GM23338 (cell line): ENCODE data around the gene MAPK4.

ENCODE experiments used
- CREB1 ChIP-seq: fragments of 250-450 bp; sonication (Bioruptor Pico); IDR thresholded peaks from 2 replicates; pipeline ENCODE4 v1.5.0; 2020; ENCODE audit warnings: low read depth, mild to moderate bottlenecking, moderate library complexity
- CTCF ChIP-seq, 2 experiments: fragments of 200-600 bp in 1 of 2; sonication (generic) in 1 of 2; conservative IDR thresholded peaks; 2 replicates each; pipeline versions ENCODE4 v1.5.1 to v1.6.1; 2016 to 2017; ENCODE audit warnings: antibody characterized with exemption in 2 of 2, low read depth in 2 of 2, mild to moderate bottlenecking in 2 of 2, moderate library complexity in 1 of 2
- EZH2 ChIP-seq: fragments of 200-600 bp; sonication (generic); IDR thresholded peaks from one replicate; pipeline ENCODE4 v1.8.0; 2017; ENCODE audit warnings: antibody characterized with exemption, mild to moderate bottlenecking, low read depth; ENCODE audit not compliant: unreplicated experiment
- EZH2phosphoT487 ChIP-seq: fragments of 200-600 bp; sonication (generic); IDR thresholded peaks from one replicate; pipeline ENCODE4 v1.8.1; 2018; ENCODE audit warnings: antibody characterized with exemption; ENCODE audit not compliant: unreplicated experiment
- JUNB ChIP-seq: IDR thresholded peaks from one replicate; pipeline ENCODE4 v1.6.1; 2016; ENCODE audit warnings: antibody characterized with exemption; ENCODE audit not compliant: unreplicated experiment
- NANOG ChIP-seq: IDR thresholded peaks from 2 replicates; pipeline ENCODE4 v1.6.1; 2016; ENCODE audit warnings: antibody characterized with exemption, borderline replicate concordance
- POLR2AphosphoS5 ChIP-seq: IDR thresholded peaks from 2 replicates; pipeline ENCODE4 v1.6.1; 2016; ENCODE audit warnings: antibody characterized with exemption, low read depth
- REST ChIP-seq: IDR thresholded peaks from one replicate; pipeline ENCODE4 v1.6.1; 2018; ENCODE audit warnings: antibody characterized with exemption; ENCODE audit not compliant: unreplicated experiment
- ZNF114 ChIP-seq: fragments of 250-450 bp; sonication (Bioruptor Pico); IDR thresholded peaks from 2 replicates; pipeline ENCODE4 v1.5.0; 2020; ENCODE audit warnings: mild to moderate bottlenecking, moderate library complexity
- ZNF331 ChIP-seq: fragments of 250-450 bp; sonication (Bioruptor Pico); IDR thresholded peaks from 2 replicates; pipeline ENCODE4 v1.5.0; 2020; ENCODE audit warnings: low read depth, mild to moderate bottlenecking, moderate library complexity
- ZNF462 ChIP-seq: fragments of 250-450 bp; sonication (Bioruptor Pico); IDR thresholded peaks from 2 replicates; pipeline ENCODE4 v1.5.0; 2020; ENCODE audit warnings: mild to moderate bottlenecking, moderate library complexity

- TF ChIP-seq CTCF (conservative IDR thresholded peaks at IDR 0.05; ENCODE audit: low read depth in 2 of 2) = no peak
- TF ChIP-seq EZH2 = no peak
- TF ChIP-seq REST = no peak
- no peak for TF ChIP-seq POLR2AphosphoS5
- TF ChIP-seq NANOG = no peak
- no peak for TF ChIP-seq JUNB
- TF ChIP-seq EZH2phosphoT487 = no peak
- TF ChIP-seq ZNF114 = no peak
- TF ChIP-seq CREB1 (CRISPR knock-in tag) = no peak
- no peak for TF ChIP-seq ZNF462 (CRISPR knock-in tag)
- TF ChIP-seq ZNF331 (CRISPR knock-in tag) = no peak
These were observed 21.6 kb downstream of the MAPK4 start for GRCh38 chr18:50581517-50581916.
